HUDEP-2 (cell line): Measurements from ENCODE around the gene MRPS35.

Experiments
- DNase-seq, 76 experiments: peaks; one replicate each; lab custom pipeline; 2025; ENCODE audit not compliant: unreplicated experiment in 76 of 76; lab: John Stamatoyannopoulos, UW

Gene MRPS35

DNA sequence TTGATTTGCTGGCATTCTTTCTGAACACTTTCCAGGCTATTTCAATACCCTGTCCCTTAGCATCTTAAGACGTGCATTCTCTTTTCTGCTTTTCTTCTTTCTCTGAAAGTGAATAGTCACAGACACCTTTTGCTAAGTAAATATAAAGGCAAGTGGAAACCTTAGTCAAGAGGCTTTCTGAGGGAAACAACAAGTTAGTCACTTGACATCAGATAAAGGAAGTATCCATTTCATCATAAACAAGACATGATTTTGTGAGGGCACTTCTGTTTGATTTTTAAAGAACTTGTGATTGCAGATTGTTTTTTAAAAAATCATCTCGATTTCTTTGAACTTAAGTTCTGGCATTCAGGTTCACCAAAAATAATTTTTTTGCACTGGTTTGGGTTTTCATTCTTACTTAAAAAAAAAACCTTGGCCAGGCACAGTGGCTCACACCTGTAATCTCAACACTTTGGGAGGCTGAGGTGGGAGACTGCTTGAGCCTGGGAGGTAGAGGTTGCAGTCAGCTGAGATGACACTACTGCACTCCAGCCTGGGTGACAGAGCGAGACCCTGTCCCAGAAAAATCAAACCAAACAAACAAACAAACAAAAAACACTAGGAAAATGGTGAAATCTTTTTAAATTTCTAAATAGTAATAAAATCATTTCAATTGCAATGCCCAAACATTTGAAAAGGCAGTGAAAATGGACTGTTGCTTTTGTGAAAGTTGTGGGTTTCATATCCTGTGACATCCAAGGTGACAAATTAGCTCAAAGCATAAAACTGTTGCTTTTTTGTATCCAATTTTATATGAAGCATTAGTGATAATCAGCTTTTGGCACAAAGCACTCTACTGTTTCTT is 61.1 kb downstream of the MRPS35 start:
- no peak for DNase-seq

DNA sequence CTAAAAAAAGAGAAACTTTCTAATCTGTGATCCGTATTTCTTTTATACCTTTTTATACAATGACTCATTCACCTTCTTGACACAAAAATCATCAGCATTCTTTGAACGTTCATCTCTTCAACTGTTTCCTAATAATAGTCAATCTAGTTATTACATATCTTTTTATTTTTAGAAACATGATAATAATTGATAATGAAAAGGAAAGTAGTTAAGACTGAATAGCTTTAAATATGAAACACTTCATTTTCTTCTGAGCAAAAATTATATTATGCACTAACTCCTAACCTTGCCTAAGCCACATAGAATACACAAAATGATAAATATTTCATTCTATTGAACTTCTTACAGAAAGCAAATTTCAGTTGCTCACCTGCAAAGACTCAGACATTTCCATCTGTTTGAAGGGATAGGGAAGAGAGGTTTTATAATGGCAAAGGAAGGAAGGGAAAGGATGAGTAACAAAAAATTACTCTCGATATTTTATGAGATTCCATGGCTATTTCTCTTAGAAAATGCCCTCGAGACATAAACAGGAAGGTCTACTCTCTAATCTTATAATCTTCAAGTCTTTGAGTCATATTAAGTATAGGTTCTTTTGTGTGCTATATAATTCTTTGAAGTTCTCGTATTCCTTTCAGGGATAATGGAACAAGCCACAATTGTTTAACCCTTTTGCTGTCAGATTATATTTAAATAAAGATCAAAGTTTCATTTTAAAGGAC is 61.9 kb downstream of the MRPS35 start:
- DNase-seq = no peak

DNA sequence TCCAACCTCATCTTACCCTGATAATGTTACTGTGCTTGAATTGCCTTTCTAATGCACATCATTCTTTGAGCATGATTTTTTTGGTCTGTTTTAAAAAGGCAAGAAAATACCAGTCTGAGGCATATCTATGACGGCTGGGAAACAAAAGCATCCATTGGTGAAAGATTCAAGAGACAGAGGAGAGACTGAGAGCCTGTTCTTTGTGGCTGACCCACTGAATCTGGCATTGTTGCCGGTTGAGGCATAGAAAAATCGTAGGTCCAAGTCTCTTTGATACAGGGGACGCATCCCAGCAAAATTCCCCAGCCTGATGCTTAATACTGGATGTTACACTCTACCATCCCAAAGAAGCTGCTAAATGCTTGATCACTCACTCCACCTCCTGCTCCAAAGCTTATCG is 66.5 kb downstream of the MRPS35 start:
- no peak for DNase-seq

DNA sequence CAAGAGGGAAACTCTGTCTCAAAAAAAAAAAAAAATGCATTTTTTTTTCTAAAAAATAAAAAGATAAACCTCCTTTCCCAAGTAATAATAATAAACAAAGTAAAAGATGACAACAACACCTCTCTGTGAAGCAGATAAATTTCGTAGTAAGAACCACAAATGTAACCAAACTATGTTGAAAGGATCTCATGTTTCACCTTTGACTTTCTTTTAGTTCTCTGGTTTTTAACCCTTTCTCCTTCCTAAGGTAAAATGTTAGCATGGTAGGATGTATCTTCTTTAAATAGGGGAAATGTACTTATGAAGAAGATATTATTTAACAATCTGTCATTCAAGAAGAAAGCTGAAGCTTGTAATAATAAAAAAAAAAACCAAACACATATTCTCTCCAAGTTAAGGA is 67.6 kb downstream of the MRPS35 start:
- DNase-seq = no peak

DNA sequence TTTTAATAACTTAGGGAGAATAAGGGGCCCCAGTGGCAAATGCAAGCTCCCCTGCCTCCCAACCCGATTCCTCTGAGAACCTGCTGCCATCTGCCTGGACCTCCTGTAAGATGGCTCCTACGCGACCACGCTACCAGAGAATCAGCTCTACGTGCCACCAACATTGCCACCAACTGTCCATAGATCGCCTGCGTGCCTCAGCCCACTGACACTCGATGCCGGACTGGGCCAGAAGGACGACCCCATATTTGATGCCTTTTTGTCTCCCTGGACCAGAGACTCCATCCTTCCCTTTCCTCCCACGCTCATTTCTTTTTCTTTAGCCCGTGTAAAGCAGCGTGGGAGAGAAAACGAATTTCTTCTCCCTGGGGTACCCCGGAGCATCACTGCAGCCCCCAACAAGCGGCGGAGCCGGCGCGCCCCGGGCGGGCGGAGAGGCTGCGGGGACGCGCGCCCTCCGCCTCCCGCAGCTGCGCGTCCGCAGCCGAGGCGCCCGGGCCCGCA is 68.8 kb downstream of the MRPS35 start:
- DNase-seq = peak in 2 of 76 experiments; percentile 13

DNA sequence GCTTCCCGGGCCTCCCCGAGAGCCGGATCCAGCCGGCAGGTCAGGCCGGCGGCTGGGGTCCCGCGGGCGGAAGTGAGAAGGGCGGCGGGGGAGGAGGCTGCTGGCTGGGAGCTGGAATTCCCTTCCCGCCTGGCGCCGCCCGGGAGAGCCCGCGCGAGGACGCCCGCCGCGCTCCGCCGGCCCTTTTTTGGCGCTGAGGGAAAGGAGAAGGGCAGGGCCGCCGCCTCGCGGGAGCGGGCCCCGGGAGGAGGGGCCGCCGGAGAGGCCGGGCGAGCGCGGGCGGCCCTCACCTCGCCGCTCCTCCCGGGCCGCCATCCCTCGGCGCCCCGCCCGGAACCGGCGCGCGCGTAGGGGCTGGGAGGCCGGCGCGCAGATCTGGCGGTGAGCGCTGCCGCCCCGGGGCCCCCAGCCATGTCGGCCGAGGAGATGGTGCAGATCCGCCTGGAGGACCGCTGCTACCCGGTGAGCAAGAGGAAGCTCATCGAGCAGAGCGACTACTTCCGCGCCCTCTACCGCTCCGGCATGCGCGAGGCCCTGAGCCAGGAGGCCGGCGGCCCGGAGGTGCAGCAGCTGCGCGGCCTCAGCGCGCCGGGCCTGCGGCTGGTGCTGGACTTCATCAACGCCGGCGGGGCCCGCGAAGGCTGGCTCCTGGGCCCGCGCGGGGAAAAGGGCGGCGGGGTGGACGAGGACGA is 69.4 kb downstream of the MRPS35 start, which contains the start of the genes KLHL42 and MANSC4:
KLHL42 (plus strand) TSS at position 314 of the 692 bp plus-strand sequence; CDS start at position 412, 98 bp downstream.
MANSC4 (minus strand) TSS at position 317 of the 692 bp plus-strand sequence. CDS start 8,960 bp downstream, outside the sequence.
- DNase-seq = peak in 52 of 76 experiments; percentile 2 to 74 (median 38)

DNA sequence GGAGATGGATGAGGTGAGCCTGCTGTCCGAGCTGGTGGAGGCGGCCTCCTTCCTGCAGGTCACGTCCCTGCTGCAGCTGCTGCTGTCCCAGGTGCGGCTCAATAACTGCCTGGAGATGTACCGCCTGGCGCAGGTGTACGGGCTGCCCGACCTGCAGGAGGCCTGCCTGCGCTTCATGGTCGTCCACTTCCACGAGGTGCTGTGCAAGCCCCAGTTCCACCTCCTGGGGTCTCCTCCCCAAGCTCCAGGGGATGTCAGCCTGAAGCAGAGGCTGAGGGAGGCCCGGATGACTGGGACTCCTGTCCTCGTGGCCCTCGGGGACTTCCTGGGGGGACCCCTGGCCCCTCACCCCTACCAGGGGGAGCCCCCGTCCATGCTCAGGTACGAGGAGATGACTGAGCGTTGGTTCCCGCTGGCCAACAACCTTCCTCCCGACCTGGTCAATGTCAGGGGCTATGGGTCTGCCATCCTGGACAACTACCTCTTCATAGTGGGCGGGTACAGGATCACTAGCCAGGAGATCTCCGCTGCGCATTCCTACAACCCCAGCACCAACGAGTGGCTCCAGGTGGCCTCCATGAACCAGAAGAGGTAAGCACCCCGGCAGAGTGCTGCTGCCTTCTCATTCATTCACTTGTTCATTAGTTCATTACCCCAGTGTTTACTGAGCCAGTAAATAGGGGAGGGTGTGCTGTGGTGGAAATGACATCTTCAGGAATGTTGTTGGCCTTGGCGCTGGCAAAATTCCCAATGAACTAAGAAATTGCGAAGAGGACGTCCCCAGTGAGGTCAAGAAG is 70.2 kb downstream of the MRPS35 start:
- DNase-seq = peak in 8 of 76 experiments; percentile 0 to 74 (median 44)

DNA sequence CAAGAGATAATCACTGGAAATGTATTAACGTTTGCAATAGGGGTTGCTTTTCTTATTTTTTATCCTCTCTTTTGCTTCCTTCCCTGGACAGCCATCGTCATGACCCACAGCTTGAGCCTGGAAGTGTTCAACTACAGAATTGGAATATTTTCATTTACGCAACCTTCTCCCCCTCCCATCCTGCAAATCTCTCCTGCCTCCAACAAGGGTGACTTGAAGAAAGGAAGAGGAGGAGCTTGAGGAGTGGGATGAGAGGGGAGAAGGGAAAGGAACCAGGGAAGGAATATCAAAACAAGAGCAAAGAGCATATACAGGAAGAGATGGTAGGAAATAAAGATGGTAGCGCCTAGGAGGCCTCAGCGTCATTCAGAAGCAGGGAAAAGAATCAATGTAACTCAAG is 71.0 kb downstream of the MRPS35 start:
- DNase-seq = no peak

DNA sequence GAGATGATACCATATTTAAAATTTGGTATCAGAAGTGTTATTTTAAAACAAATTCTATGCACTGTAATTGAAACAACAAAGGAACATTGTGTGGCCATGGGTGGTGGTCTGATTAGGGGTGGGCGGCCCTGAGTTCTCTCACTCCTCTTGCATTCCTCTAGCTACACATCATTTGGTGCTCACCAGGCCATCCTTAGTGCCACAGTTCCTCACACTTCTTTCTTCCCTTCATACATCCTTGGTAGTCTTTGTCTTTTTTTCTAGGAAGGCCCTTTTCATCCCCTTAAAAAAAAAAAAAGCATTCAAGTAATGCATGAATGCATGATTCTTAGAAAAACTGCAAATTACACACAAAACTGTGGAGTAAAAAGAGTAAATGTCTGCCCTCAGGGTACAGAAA is 71.8 kb downstream of the MRPS35 start:
- DNase-seq = no peak

DNA sequence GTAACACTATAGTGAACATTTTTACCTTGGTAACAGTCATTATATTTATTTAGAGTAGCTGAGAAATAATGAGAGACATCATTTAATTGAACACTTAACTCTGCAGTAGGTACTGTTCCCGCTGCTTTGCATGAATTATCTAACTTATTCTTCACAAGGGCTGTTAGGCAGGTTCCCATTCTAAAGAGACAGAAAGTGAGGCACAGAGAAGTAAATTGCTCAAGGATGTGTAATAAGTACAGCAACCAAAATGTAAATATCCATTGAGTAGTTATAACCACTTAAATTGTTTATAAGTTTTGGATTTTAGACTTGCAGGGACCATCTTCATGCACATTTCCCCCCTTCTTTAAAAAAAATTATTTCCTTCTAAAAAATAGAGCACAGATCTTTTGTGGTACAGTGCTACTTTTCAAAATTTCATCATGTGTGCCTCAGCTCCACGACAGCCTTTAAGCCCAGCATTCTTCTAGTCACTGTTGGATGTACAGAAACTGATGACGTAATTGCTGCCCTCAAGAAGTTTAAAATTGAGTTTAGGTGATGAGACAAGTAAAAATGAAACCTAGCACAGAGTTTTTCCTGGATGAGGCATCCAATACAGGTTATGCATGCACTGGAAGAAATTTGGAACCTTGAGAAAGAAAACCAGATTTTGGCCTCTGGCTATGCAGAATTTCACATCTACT is 75.4 kb downstream of the MRPS35 start:
- no peak for DNase-seq

DNA sequence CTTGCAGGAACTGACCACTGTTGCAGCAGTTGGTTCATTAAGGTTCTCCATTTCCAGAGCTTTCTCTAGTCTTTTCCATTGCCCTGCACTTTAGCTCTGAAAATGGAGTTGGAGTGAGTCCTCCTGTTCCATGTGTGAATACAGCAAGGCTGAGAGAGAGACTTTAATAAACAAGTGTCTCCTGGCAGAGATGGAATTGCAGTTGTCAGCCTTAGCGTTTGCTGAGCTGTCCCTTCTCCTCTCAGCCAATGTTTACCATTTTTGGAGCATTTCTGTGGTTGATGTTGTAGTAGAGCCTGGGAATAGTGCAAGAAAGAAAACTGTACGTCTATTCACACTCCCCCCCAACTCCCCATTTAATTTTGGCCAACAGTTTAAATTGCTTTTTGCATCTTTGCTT is 76.9 kb downstream of the MRPS35 start:
- no peak for DNase-seq

DNA sequence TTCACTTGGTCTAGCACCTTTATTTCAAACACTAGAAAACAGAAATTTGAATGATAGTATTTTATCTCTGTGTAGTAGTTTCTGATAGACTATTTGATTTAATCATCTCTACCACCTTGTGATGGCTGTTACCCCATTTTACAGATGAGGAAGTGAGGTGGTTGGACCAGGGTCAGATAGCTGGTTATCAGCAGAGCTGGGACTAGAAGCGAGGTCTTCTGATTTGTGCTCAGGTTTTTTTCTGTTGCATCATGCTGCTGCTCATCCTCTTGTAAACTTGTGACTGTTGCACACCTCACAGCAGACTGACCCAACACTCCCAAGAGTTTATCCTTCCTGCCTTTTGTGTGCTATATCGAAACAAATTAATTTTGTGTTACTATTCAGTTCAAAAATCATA is 79.5 kb downstream of the MRPS35 start:
- DNase-seq = peak in 1 of 76 experiments; percentile 6

DNA sequence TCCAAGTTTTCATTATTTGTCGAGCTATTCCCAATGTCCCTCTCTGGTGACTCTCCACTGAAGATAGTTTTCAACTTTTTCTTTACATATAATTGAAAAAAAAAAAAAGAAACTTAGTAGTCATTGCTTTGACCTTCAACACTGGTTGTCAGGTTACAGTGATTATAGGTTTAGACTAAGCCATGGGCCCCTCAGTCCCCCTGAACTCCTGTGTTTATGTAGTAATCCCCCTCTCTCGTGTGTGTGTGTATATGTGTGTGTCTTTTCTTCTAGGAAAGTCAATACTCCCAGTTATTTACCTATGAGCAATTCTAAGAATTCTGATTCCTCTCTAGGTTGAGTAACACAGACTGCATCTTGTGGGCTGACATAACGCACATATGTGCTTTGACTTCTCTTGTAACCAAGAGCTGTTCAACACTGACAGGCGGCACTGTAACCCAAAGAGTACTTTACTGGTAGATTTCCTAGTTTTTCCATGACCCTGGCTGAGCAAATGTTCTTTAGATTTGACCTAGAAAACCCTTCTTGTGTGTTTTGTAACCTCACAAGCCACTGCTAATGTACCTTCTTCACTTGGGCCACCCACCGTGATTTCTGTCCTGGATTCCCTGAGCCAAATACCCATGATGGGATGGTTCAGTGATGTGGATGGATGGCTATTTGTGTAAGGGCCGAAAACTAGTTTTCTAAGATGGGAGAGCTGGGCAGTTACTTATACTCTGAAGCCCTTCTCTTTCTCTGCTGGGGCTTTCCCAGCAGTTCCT is 84.4 kb downstream of the MRPS35 start:
- DNase-seq = no peak

DNA sequence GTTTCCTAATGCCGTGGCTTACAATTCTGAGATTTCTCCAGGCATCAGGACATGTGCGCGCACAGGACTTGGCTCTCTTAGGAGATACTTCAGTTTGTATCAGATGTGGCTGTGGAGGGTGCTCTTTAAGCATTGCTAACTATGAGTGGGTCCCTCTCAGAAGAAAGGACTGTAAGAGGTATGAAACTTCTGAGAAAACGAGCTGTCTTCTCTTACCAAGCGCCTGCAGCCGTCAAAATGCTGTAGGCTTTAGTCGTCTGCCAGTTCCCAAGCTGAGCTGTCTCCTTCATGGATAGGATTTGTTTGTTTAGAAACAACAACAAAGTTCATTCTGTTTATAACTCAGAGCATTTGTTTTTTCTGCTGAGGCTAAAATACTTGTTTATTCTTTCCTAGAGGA is 85.5 kb downstream of the MRPS35 start:
- DNase-seq = no peak

DNA sequence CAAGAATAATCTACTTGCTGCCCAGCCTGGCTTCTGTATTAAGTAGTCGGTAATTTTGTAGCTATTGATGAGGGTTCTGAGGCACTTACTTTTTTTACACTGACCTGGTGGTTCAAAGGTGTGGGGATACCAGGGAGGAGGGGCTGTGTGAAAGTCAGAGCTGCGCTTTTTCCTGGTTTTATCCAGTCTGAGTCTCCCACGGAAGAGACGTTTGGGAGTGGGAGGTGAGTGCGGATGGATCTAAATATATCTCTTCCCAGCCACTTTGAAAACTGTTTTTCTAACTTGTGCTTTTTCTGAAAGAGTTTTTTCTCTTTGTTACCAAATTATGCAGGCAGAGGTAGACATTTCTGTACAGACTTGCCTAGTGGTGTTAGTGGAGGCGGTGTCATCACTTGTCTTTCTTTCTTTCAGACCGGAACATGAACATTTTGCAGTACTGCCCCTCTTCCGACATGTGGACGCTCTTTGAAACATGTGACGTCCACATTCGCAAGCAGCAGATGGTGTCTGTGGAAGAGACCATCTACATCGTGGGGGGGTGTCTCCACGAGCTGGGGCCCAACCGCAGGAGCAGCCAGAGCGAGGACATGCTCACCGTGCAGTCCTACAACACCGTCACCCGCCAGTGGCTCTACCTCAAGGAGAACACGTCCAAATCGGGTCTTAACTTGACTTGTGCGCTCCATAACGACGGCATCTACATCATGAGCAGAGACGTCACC is 86.8 kb downstream of the MRPS35 start:
- no peak for DNase-seq

DNA sequence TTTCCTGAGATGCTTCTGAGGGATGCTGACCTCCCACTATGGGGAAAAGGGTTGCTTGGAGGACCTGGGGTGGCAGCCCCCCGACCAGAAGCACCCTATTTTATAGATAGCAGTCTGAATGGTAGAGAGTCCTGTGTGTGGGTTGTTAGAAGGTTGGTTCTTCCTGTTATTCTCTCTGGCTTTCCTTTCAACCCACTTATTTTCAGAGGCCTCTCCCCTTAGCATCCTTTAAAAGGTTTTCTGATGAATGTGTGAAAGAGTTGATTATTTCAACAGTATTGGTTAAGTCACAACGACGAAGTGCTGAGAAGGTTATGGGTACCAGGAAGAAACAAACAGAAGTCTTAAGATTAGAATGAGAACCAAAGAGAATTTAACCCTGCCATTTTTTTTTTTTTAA is 90.2 kb downstream of the MRPS35 start:
- no peak for DNase-seq

DNA sequence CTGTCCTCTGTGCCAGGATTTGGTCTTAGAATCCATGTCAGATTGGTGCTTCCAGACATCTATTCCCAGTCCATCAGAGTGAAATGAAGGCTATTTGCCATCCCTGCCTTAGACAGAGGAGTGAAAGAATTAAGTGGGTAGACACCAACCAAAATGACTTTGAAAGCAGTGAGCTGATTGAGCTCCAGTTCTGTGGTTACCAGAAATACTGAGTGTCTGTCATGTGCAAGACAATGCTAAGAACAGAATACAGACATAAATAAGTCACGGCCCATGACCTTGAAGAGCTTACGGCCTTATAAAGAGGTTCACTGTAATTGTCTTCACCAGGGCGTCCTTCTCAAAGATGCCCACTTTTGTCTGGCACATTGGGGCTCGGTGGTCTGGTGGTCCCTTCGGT is 91.0 kb downstream of the MRPS35 start:
- no peak for DNase-seq

DNA sequence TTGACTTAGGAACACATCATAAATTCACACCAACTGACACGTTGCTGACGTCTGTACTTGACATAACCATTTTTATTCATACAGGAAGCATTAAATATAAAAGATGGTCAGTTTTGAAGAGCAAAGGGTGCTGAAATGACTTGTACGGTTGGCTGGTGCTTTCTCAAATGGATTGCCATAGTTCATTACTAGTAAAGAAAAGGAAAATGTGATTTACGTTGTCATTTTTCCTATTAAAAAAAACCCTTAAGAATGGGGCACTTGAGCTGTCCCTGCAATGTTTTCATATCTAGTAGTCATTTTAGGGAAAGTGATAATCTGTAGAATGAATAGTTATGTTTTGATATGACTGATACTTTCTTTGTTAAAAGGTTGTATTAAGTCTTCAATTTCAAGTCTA is 91.9 kb downstream of the MRPS35 start:
- no peak for DNase-seq
